H9 (cell line): ENCODE data around the gene CDH13. TPM values are rescaled to one million over a fixed set of nuclear protein-coding genes. Genes with fewer than 3 reads are reported as not detected.

Experiments
- DNase-seq: peaks from one replicate; pipeline ENCODE4 v3.0.0-alpha.2; 2017
- H2AFZ ChIP-seq: one replicate; pipeline ENCODE4 v1.6.1; 2013; ENCODE audit warnings: mild to moderate bottlenecking, low read length, control low read depth, moderate library complexity
- H2AK5ac ChIP-seq: 2 replicates; pipeline ENCODE4 v1.6.1; 2013; ENCODE audit warnings: low read length, control low read depth, mixed read lengths; ENCODE audit not compliant: insufficient read length
- H2BK120ac ChIP-seq: one replicate; pipeline ENCODE4 v1.6.1; 2013; ENCODE audit warnings: low read depth, mild to moderate bottlenecking, low read length, control low read depth, inconsistent platforms; ENCODE audit not compliant: poor library complexity, severe bottlenecking
- H2BK12ac ChIP-seq: 2 replicates; pipeline ENCODE4 v1.6.1; 2013; ENCODE audit warnings: low read length, control low read depth, mixed read lengths, low read depth; ENCODE audit not compliant: insufficient read length
- H2BK15ac ChIP-seq: 2 replicates; pipeline ENCODE4 v1.6.1; 2013; ENCODE audit warnings: low read depth, low read length, control low read depth
- H2BK20ac ChIP-seq: one replicate; pipeline ENCODE4 v1.6.1; 2013; ENCODE audit warnings: low read depth, mild to moderate bottlenecking, low read length, control low read depth, inconsistent platforms; ENCODE audit not compliant: poor library complexity, severe bottlenecking
- H2BK5ac ChIP-seq: 2 replicates; pipeline ENCODE4 v1.6.1; 2013; ENCODE audit warnings: low read length, control low read depth, mixed read lengths; ENCODE audit not compliant: insufficient read length
- H3K14ac ChIP-seq: 2 replicates; pipeline ENCODE4 v1.6.1; 2013; ENCODE audit warnings: low read length, control low read depth; ENCODE audit not compliant: insufficient read depth
- H3K18ac ChIP-seq: 2 replicates; pipeline ENCODE4 v1.6.1; 2013; ENCODE audit warnings: low read depth, mild to moderate bottlenecking, mixed read lengths, low read length, control low read depth; ENCODE audit not compliant: insufficient read length
- H3K23ac ChIP-seq: 2 replicates; pipeline ENCODE4 v1.6.1; 2013; ENCODE audit warnings: low read length, control low read depth, mixed read lengths, low read depth; ENCODE audit not compliant: insufficient read length
- H3K23me2 ChIP-seq: 2 replicates; pipeline ENCODE4 v1.6.1; 2013; ENCODE audit warnings: low read depth, mild to moderate bottlenecking, mixed read lengths, low read length, control low read depth; ENCODE audit not compliant: insufficient read length, poor library complexity, severe bottlenecking
- H3K27ac ChIP-seq: 2 replicates; pipeline ENCODE4 v1.5.1; 2013; ENCODE audit warnings: low read length, control low read depth, mixed read lengths, low read depth; ENCODE audit not compliant: insufficient read length
- H3K27me3 ChIP-seq: 2 replicates; pipeline ENCODE4 v1.6.1; 2013; ENCODE audit warnings: low read length, control low read depth, inconsistent platforms; ENCODE audit not compliant: insufficient read depth
- H3K4ac ChIP-seq: 2 replicates; pipeline ENCODE4 v1.6.1; 2013; ENCODE audit warnings: low read depth, mild to moderate bottlenecking, control low read depth, inconsistent platforms, low read length, moderate library complexity
- H3K4me1 ChIP-seq: 2 replicates; pipeline ENCODE4 v1.6.1; 2013; ENCODE audit warnings: low read length, control low read depth, inconsistent platforms; ENCODE audit not compliant: insufficient read depth
- H3K4me2 ChIP-seq: 2 replicates; pipeline ENCODE4 v1.6.1; 2013; ENCODE audit warnings: low read length, control low read depth, mixed read lengths; ENCODE audit not compliant: insufficient read length, insufficient read depth
- H3K56ac ChIP-seq: 2 replicates; pipeline ENCODE4 v1.6.1; 2013; ENCODE audit warnings: low read depth, mild to moderate bottlenecking, mixed read lengths, low read length, control low read depth; ENCODE audit not compliant: insufficient read length
- H3K79me1 ChIP-seq: 2 replicates; pipeline ENCODE4 v1.6.1; 2013; ENCODE audit warnings: low read depth, mild to moderate bottlenecking, moderate library complexity, low read length, control low read depth, inconsistent platforms; ENCODE audit not compliant: insufficient read depth, poor library complexity, severe bottlenecking
- H3K79me2 ChIP-seq: 2 replicates; pipeline ENCODE4 v1.6.1; 2013; ENCODE audit warnings: low read length, control low read depth, inconsistent platforms; ENCODE audit not compliant: insufficient read depth
- H3K9ac ChIP-seq: 2 replicates; pipeline ENCODE4 v1.6.1; 2013; ENCODE audit warnings: low read length, control low read depth, mixed read lengths; ENCODE audit not compliant: insufficient read length; ENCODE audit errors: extremely low read depth
- H3K9me3 ChIP-seq: one replicate; pipeline ENCODE4 v1.6.1; 2013; ENCODE audit warnings: low read depth, low read length, inconsistent platforms; ENCODE audit not compliant: control insufficient read depth
- H3T11ph ChIP-seq: one replicate; pipeline ENCODE4 v1.6.1; 2013; ENCODE audit warnings: mild to moderate bottlenecking, low read length, control low read depth, inconsistent platforms
- H4K20me1 ChIP-seq: one replicate; pipeline ENCODE4 v1.6.1; 2013; ENCODE audit not compliant: control insufficient read depth, insufficient read length, insufficient read depth
- H4K5ac ChIP-seq: 2 replicates; pipeline ENCODE4 v1.6.1; 2013; ENCODE audit warnings: low read depth, mild to moderate bottlenecking, mixed read lengths, low read length, control low read depth; ENCODE audit not compliant: insufficient read length
- H4K8ac ChIP-seq: replicated peaks from 2 replicates; pipeline ENCODE4 v1.6.1; 2013; ENCODE audit warnings: low read length, control low read depth, mixed read lengths, low read depth; ENCODE audit not compliant: insufficient read length
- H4K91ac ChIP-seq: 2 replicates; pipeline ENCODE4 v1.6.1; 2013; ENCODE audit warnings: low read depth, mild to moderate bottlenecking, moderate library complexity, mixed read lengths, low read length, control low read depth; ENCODE audit not compliant: insufficient read length
- H3K27ac Mint-ChIP-seq, 3 experiments: 2 replicates in 2 of 3; 3 replicates in 1 of 3; pipeline ENCODE4 v1.8.0; 2020 to 2021; ENCODE audit warnings: mixed read lengths in 3 of 3, mild to moderate bottlenecking in 1 of 3, moderate library complexity in 1 of 3
- H3K27me3 Mint-ChIP-seq: 2 replicates; pipeline ENCODE4 v1.8.0; 2021; ENCODE audit warnings: low read depth, mild to moderate bottlenecking, moderate library complexity, mixed read lengths
- H3K36me3 Mint-ChIP-seq, 3 experiments: 2 replicates in 2 of 3; 3 replicates in 1 of 3; pipeline ENCODE4 v1.8.0; 2020 to 2021; ENCODE audit warnings: low read depth in 3 of 3, mixed read lengths in 3 of 3; ENCODE audit not compliant: insufficient read depth in 1 of 3
- H3K4me1 Mint-ChIP-seq, 2 experiments: 2 replicates each; pipeline ENCODE4 v1.8.0; 2020; ENCODE audit warnings: mixed read lengths in 2 of 2
- H3K4me3 Mint-ChIP-seq, 2 experiments: 2 replicates in 1 of 2; 3 replicates in 1 of 2; pipeline ENCODE4 v1.8.0; 2020 to 2021; ENCODE audit warnings: mild to moderate bottlenecking in 2 of 2, mixed read lengths in 2 of 2, moderate library complexity in 1 of 2
- H3K9me3 Mint-ChIP-seq, 2 experiments: 2 replicates in 1 of 2; 3 replicates in 1 of 2; pipeline ENCODE4 v1.8.0; 2020; ENCODE audit warnings: mild to moderate bottlenecking in 2 of 2, mixed read lengths in 2 of 2, moderate library complexity in 1 of 2
- WGBS: extraction: QIAGEN DNeasy Blood & Tissue Kit; methylation state at CpG from one replicate; pipeline ENCODE4 v1.1.7; 2013; ENCODE audit warnings: missing lambda C conversion rate, low lambda C conversion rate, mixed read lengths; ENCODE audit not compliant: insufficient read length; ENCODE audit errors: extremely low coverage; 5-methylcytosine and 5-hydroxymethylcytosine counted together
- total RNA-seq: library from RNA; stranded (reverse); gene quantifications from 2 replicates; pipeline ENCODE4 v1.2.1, GENCODE V29; 2021
- TF ChIP-seq, protein P1 (sequence below): fragments of 200-600 bp; sonication (generic); conservative IDR thresholded peaks from 3 replicates; pipeline ENCODE4 v1.8.0; 2021; ENCODE audit warnings: antibody characterized with exemption, mild to moderate bottlenecking

CDH13 gene
- total RNA-seq, 1 experiment from 2014 or later: 1.5 TPM

DNA sequence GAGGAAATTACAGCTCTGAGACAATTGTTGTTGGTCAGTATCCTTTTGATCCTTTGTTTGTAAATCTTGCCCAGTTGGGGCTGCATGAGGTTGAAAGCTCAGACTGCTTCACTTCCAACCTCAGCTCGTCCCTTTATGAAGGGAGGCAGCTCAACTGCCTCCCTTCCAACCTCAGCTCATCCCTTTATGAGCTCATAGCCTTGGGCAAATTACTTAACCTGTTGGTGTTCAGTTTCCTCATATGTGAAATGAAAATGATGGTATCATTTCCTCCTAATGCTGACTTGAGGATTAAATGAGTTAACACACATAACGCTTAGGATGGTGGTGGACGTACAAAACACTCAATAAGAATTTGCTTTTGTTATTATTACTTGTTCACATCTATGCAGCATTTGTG, 265.1 kb downstream of the CDH13 start:
- H3K9ac ChIP-seq: no peak overlapping the region
- no peak overlapping the region for H3K4me2 ChIP-seq
- Mint-ChIP-seq H3K4me3 (no peak overlapping the region), H3K27me3 (no peaks in the 10 kb centered on the region), H3K27ac (no peak overlapping the region), H3K4me1 (peaks cover 16 to 21% of the 10 kb centered on the region in 2 experiments), H3K9me3 (no peaks in the 10 kb centered on the region), H3K36me3 (no peaks in the 10 kb centered on the region)
- H3K4ac ChIP-seq: no peak overlapping the region
- no peak overlapping the region for H3K23ac ChIP-seq
- H4K20me1 ChIP-seq: no peaks in the 10 kb centered on the region
- H4K91ac ChIP-seq: no peak overlapping the region
- no peak overlapping the region for H2AFZ ChIP-seq
- H3K79me2 ChIP-seq: no peaks in the 10 kb centered on the region
- no peak overlapping the region for H3T11ph ChIP-seq
- H2BK12ac ChIP-seq: no peak overlapping the region
- no peaks in the 10 kb centered on the region for H3K4me1 ChIP-seq
- H2BK120ac ChIP-seq: no peak overlapping the region
- no peaks in the 10 kb centered on the region for H3K79me1 ChIP-seq
- H3K23me2 ChIP-seq: no peaks in the 10 kb centered on the region
- no CpG with 5 or more reads among the region's 3 CpGs for WGBS
- no peak overlapping the region for H2BK5ac ChIP-seq
- no peak for DNase-seq
- no peaks in the 10 kb centered on the region for H3K27me3 ChIP-seq
- H2BK15ac ChIP-seq: no peak overlapping the region
- H4K5ac ChIP-seq: no peak overlapping the region
- no peak overlapping the region for H2BK20ac ChIP-seq
- H3K27ac ChIP-seq: no peak overlapping the region
- TF ChIP-seq, protein P1, sequence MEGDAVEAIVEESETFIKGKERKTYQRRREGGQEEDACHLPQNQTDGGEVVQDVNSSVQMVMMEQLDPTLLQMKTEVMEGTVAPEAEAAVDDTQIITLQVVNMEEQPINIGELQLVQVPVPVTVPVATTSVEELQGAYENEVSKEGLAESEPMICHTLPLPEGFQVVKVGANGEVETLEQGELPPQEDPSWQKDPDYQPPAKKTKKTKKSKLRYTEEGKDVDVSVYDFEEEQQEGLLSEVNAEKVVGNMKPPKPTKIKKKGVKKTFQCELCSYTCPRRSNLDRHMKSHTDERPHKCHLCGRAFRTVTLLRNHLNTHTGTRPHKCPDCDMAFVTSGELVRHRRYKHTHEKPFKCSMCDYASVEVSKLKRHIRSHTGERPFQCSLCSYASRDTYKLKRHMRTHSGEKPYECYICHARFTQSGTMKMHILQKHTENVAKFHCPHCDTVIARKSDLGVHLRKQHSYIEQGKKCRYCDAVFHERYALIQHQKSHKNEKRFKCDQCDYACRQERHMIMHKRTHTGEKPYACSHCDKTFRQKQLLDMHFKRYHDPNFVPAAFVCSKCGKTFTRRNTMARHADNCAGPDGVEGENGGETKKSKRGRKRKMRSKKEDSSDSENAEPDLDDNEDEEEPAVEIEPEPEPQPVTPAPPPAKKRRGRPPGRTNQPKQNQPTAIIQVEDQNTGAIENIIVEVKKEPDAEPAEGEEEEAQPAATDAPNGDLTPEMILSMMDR: no peak
- H3K9me3 ChIP-seq: no peaks in the 10 kb centered on the region
- H3K18ac ChIP-seq: no peak overlapping the region
- H3K14ac ChIP-seq: no peak overlapping the region
- no peak overlapping the region for H3K56ac ChIP-seq
- H4K8ac ChIP-seq: no peak overlapping the region
- no peak overlapping the region for H2AK5ac ChIP-seq
